Liver (tissue), 9 donors: ENCODE data around the gene CPAMD8. TPM values are rescaled to one million over a fixed set of nuclear protein-coding genes. Genes with fewer than 3 reads are reported as not detected.

Source experiments
- DNase-seq: peaks from one replicate; pipeline ENCODE4 v3.0.0-alpha.2; 2017; ENCODE audit warnings: low spot score
- H3K27ac ChIP-seq, 2 donors: one replicate each; pipeline ENCODE4 v1.7.0; 2013; ENCODE audit warnings: inconsistent platforms in 2 of 2, low read length in 2 of 2, control low read depth in 1 of 2, low read depth in 1 of 2, mild to moderate bottlenecking in 1 of 2
- H3K27me3 ChIP-seq, 4 donors: one replicate each; pipeline versions ENCODE4 v1.6.1 to v1.7.0; 2013; ENCODE audit warnings: low read length in 3 of 4, inconsistent platforms in 1 of 4, mild to moderate bottlenecking in 1 of 4, moderate library complexity in 1 of 4; ENCODE audit not compliant: control insufficient read depth in 4 of 4, insufficient read depth in 4 of 4
- H3K36me3 ChIP-seq, 4 donors: one replicate each; pipeline versions ENCODE4 v1.6.1 to v1.7.0; 2013; ENCODE audit warnings: low read length in 3 of 4, mild to moderate bottlenecking in 3 of 4, low read depth in 1 of 4, moderate library complexity in 1 of 4; ENCODE audit not compliant: control insufficient read depth in 4 of 4, insufficient read depth in 3 of 4
- H3K4me1 ChIP-seq, 4 donors: one replicate each; pipeline versions ENCODE4 v1.6.1 to v1.7.0; 2013; ENCODE audit warnings: low read length in 3 of 4, mild to moderate bottlenecking in 3 of 4, moderate library complexity in 1 of 4; ENCODE audit not compliant: control insufficient read depth in 4 of 4, insufficient read depth in 4 of 4
- H3K4me3 ChIP-seq, 3 donors: one replicate each; pipeline versions ENCODE4 v1.6.1 to v1.7.0; 2013; ENCODE audit warnings: low read length in 3 of 3, control low read depth in 1 of 3, low read depth in 1 of 3, mild to moderate bottlenecking in 1 of 3
- H3K9ac ChIP-seq, 2 donors: one replicate each; pipeline ENCODE4 v1.7.0; 2013; ENCODE audit warnings: low read length in 2 of 2, mild to moderate bottlenecking in 2 of 2, moderate library complexity in 2 of 2, control low read depth in 1 of 2, low read depth in 1 of 2
- H3K9me3 ChIP-seq, 4 donors: one replicate each; pipeline versions ENCODE4 v1.6.1 to v1.7.0; 2013; ENCODE audit warnings: low read length in 3 of 4; ENCODE audit not compliant: control insufficient read depth in 4 of 4
- ATF3 ChIP-seq: IDR thresholded peaks from 2 replicates; pipeline ENCODE4 v1.6.1; 2016; ENCODE audit warnings: antibody characterized with exemption
- CTCF ChIP-seq: fragments of 150-350 bp; IDR thresholded peaks from 2 replicates; pipeline ENCODE4 v1.5.1; 2017; ENCODE audit warnings: improper control_type of control experiment, low read depth, low read length; ENCODE audit not compliant: missing input control
- EGR1 ChIP-seq, 2 donors: IDR thresholded peaks; 2 replicates each; pipeline ENCODE4 v1.6.1; 2016 to 2018; ENCODE audit warnings: antibody characterized with exemption in 2 of 2, low read depth in 2 of 2
- FOXA1 ChIP-seq: IDR thresholded peaks from 2 replicates; pipeline ENCODE4 v1.6.1; 2016; ENCODE audit warnings: antibody characterized with exemption
- FOXA2 ChIP-seq: IDR thresholded peaks from 2 replicates; pipeline ENCODE4 v1.6.1; 2016; ENCODE audit warnings: antibody characterized with exemption
- GABPA ChIP-seq, 2 donors: IDR thresholded peaks in 1 of 2; conservative IDR thresholded peaks in 1 of 2; 2 replicates each; pipeline ENCODE4 v1.6.1; 2016; ENCODE audit warnings: antibody characterized with exemption in 2 of 2, mild to moderate bottlenecking in 1 of 2, moderate library complexity in 1 of 2
- HNF4A ChIP-seq, 2 donors: conservative IDR thresholded peaks; 2 replicates each; pipeline ENCODE4 v1.6.1; 2016; ENCODE audit warnings: antibody characterized with exemption in 2 of 2, mild to moderate bottlenecking in 2 of 2
- HNF4G ChIP-seq: IDR thresholded peaks from 2 replicates; pipeline ENCODE4 v1.6.1; 2016; ENCODE audit warnings: antibody characterized with exemption
- JUND ChIP-seq, 2 donors: IDR thresholded peaks; 2 replicates each; pipeline ENCODE4 v1.6.1; 2016; ENCODE audit warnings: antibody characterized with exemption in 2 of 2
- MAX ChIP-seq: IDR thresholded peaks from 2 replicates; pipeline ENCODE4 v1.6.1; 2016; ENCODE audit warnings: antibody characterized with exemption
- NR2F2 ChIP-seq: IDR thresholded peaks from 2 replicates; pipeline ENCODE4 v1.6.1; 2016; ENCODE audit warnings: antibody characterized with exemption
- RAD21 ChIP-seq, 2 donors: IDR thresholded peaks; 2 replicates each; pipeline ENCODE4 v1.6.1; 2016; ENCODE audit warnings: antibody characterized with exemption in 2 of 2, mild to moderate bottlenecking in 2 of 2
- REST ChIP-seq: IDR thresholded peaks from 2 replicates; pipeline ENCODE4 v1.6.1; 2016; ENCODE audit warnings: antibody characterized with exemption, mild to moderate bottlenecking
- RXRA ChIP-seq, 2 donors: IDR thresholded peaks; 2 replicates each; pipeline ENCODE4 v1.6.1; 2017 to 2018; ENCODE audit warnings: antibody characterized with exemption in 2 of 2, mild to moderate bottlenecking in 1 of 2
- SP1 ChIP-seq: IDR thresholded peaks from 2 replicates; pipeline ENCODE4 v1.6.1; 2018; ENCODE audit warnings: antibody characterized with exemption, mild to moderate bottlenecking
- TAF1 ChIP-seq: conservative IDR thresholded peaks from 2 replicates; pipeline ENCODE4 v1.6.1; 2016; ENCODE audit warnings: antibody characterized with exemption, mild to moderate bottlenecking
- YY1 ChIP-seq: IDR thresholded peaks from 2 replicates; pipeline ENCODE4 v1.6.1; 2016; ENCODE audit warnings: antibody characterized with exemption, mild to moderate bottlenecking
- ZBTB33 ChIP-seq: IDR thresholded peaks from 2 replicates; pipeline ENCODE4 v1.6.1; 2016; ENCODE audit warnings: antibody characterized with exemption
- WGBS: extraction: QIAGEN DNeasy Blood & Tissue Kit; methylation state at CpG from one replicate; pipeline ENCODE4 v1.1.7; 2013; 5-methylcytosine and 5-hydroxymethylcytosine counted together
- polyA plus RNA-seq, 2 donors: library from polyadenylated mRNA; stranded (reverse) in 1 of 2; unstranded in 1 of 2; fragments of 200-250 nt in 1 of 2; fragments of >200 nt in 1 of 2; fragmentation: Nextera tagmentation in 1 of 2; extraction: Ambion mirVana in 1 of 2; gene quantifications; one replicate each; pipeline versions ENCODE4 v1.2.1 to v1.2.3, GENCODE V29; 2013 to 2015
- total RNA-seq, 2 donors: library from RNA; depleted of rRNA; stranded (reverse); fragments of >200 nt; gene quantifications; one replicate each; pipeline ENCODE4 v1.2.3, GENCODE V29; 2014
- donor health status: healthy.
- donor health status: healthy.
- donor health status: healthy.
- donor health status: healthy.
- donor health status: healthy.

The CPAMD8 gene
- total and polyA plus RNA-seq, 4 donors, result 0.92 to 1.4 (median 1.1) TPM

- TF ChIP-seq YY1, result no peak
- no peak for TF ChIP-seq FOXA2
- no peak for TF ChIP-seq EGR1 (IDR thresholded peaks at IDR 0.05; ENCODE audit: low read depth in 2 of 2)
- TF ChIP-seq HNF4A (conservative IDR thresholded peaks at IDR 0.05), result no peak
- TF ChIP-seq RXRA (IDR thresholded peaks at IDR 0.05), result no peak
- no peak for TF ChIP-seq SP1
- TF ChIP-seq MAX, result no peak
- TF ChIP-seq NR2F2, result no peak
- TF ChIP-seq TAF1, result no peak
- TF ChIP-seq RAD21 (IDR thresholded peaks at IDR 0.05), result no peak
- TF ChIP-seq GABPA (IDR thresholded peaks at IDR 0.05 in 1 of 2, conservative IDR thresholded peaks at IDR 0.05 in 1 of 2), result no peak
- TF ChIP-seq HNF4G, result no peak
- no peak for TF ChIP-seq CTCF
- TF ChIP-seq ZBTB33, result no peak
- TF ChIP-seq ATF3, result no peak
- TF ChIP-seq REST, result no peak
- TF ChIP-seq FOXA1, result no peak
- TF ChIP-seq JUND (IDR thresholded peaks at IDR 0.05), result no peak
- Histone ChIP-seq H3K9me3 (no peaks in the 10 kb centered on the region), H3K27me3 (no peaks in the 10 kb centered on the region), H3K9ac (no peak overlapping the region), H3K36me3 (no peaks in the 10 kb centered on the region), H3K4me3 (no peak overlapping the region), H3K27ac (no peak overlapping the region), H3K4me1 (no peaks in the 10 kb centered on the region)
- 97% methylated on average over 48 of the region's 48 CpGs for WGBS
- no peak for DNase-seq
Measured at GRCh38 chr19:16889883-16890460, 136.6 kb downstream of the CPAMD8 start.
